NCI-H460 (cell line): Measurements from ENCODE around the gene ITGB8. TPM values are rescaled to one million over a fixed set of nuclear protein-coding genes. Genes with fewer than 3 reads are reported as not detected.

Experiments used
- DNase-seq: peaks from one replicate; pipeline ENCODE4 v3.0.0-alpha.2; 2016; ENCODE audit warnings: low read depth; ENCODE audit errors: extremely low read depth
- total RNA-seq: library from RNA; depleted of rRNA; stranded (reverse); fragments of >200 nt; shearing (Covaris generic); gene quantifications from 2 replicates; pipeline ENCODE4 v1.2.3, GENCODE V29; 2014

Gene ITGB8
- total RNA-seq, 1 experiment from 2014 or later, result 18.5 TPM

- no peak for DNase-seq
These were observed 1.5 kb downstream of the ITGB8 start for GRCh38 chr7:20331910-20332813.

- no peak for DNase-seq
These were observed 7.6 kb downstream of the ITGB8 start for GRCh38 chr7:20338285-20338684.

- no peak for DNase-seq
These were observed 10.1 kb downstream of the ITGB8 start for GRCh38 chr7:20340839-20341238.

- no peak for DNase-seq
These were observed 12.5 kb downstream of the ITGB8 start for GRCh38 chr7:20343205-20343604.

- no peak for DNase-seq
These were observed 13.2 kb downstream of the ITGB8 start for GRCh38 chr7:20343941-20344340.

- DNase-seq, result no peak
These were observed 13.7 kb downstream of the ITGB8 start for GRCh38 chr7:20344396-20344795.

GRCh38 chr7:20346577-20346976 lies 15.9 kb downstream of the ITGB8 start:
- DNase-seq, result no peak

GRCh38 chr7:20347680-20348079 lies 17.0 kb downstream of the ITGB8 start:
- no peak for DNase-seq

- no peak for DNase-seq
These were observed 17.6 kb downstream of the ITGB8 start for GRCh38 chr7:20348125-20348807.

- DNase-seq, result no peak
These were observed 19.8 kb downstream of the ITGB8 start for GRCh38 chr7:20350518-20350951.

- no peak for DNase-seq
These were observed 20.4 kb downstream of the ITGB8 start for GRCh38 chr7:20350996-20351692.

- no peak for DNase-seq
These were observed 21.2 kb downstream of the ITGB8 start for GRCh38 chr7:20351901-20352300.

GRCh38 chr7:20352573-20353306 lies 22.0 kb downstream of the ITGB8 start:
- peak; percentile 71 for DNase-seq

GRCh38 chr7:20354610-20355528 lies 24.2 kb downstream of the ITGB8 start:
- DNase-seq, result no peak

- DNase-seq, result no peak
These were observed 27.4 kb downstream of the ITGB8 start for GRCh38 chr7:20358106-20358505.

- DNase-seq, result no peak
These were observed 28.1 kb downstream of the ITGB8 start for GRCh38 chr7:20358762-20359282.

- no peak for DNase-seq
These were observed 28.8 kb downstream of the ITGB8 start for GRCh38 chr7:20359341-20359963.

GRCh38 chr7:20362574-20363253 lies 32.0 kb downstream of the ITGB8 start:
- DNase-seq, result no peak
